A549 (cell line): ENCODE results near the gene SIK3. TPM values are rescaled to one million over a fixed set of nuclear protein-coding genes. Genes with fewer than 3 reads are reported as not detected.

Experiments
- ATAC-seq, 2 experiments: fragments of 200-7000 bp in 1 of 2; fragments of >200 bp in 1 of 2; cut with Nextera tagmentation in 1 of 2; cut with Tn5 transposase in 1 of 2; 3 replicates each; pipeline versions ENCODE4 v1.8.0 to v1.9.1; 2018 to 2020; ENCODE audit warnings: mild to moderate bottlenecking in 1 of 2, moderate library complexity in 1 of 2
- CTCF ChIA-PET: fragments of 300-600 bp; sonication (Branson Sonifier 250); formaldehyde crosslinking; extraction: SDS; loops from one replicate; lab custom pipeline; 2021; ENCODE audit warnings: antibody characterized with exemption, inconsistent platforms; lab: Yijun Ruan, JAX
- POLR2A ChIA-PET: fragments of 350-600 bp; formaldehyde crosslinking; extraction: SDS; loops from one replicate; lab custom pipeline; 2021; ENCODE audit warnings: antibody characterized with exemption, inconsistent platforms; lab: Yijun Ruan, JAX
- DNase-seq, 2 experiments: peaks; one replicate each; pipeline versions ENCODE4 v3.0.0 to v3.0.0-alpha.2; 2011 to 2016; ENCODE audit warnings: low read depth in 1 of 2, low spot score in 1 of 2
- FAIRE-seq: peaks from 2 replicates; lab custom pipeline; 2011; peaks lifted over from hg19 to GRCh38; lab: Jason Lieb, UNC
- H3K27ac ChIP-seq, 2 experiments: fragments of >200 bp; sonication (Bioruptor Twin); formaldehyde crosslinking; 3 replicates each; pipeline ENCODE4 v1.5.1; 2016 to 2017
- H3K4me1 ChIP-seq: fragments of >200 bp; sonication (Bioruptor Twin); formaldehyde crosslinking; 3 replicates; pipeline ENCODE4 v1.6.1; 2016
- H3K4me2 ChIP-seq: fragments of >200 bp; sonication (Bioruptor Twin); formaldehyde crosslinking; 3 replicates; pipeline ENCODE4 v1.6.1; 2016
- H3K4me3 ChIP-seq: fragments of >200 bp; sonication (Bioruptor Twin); formaldehyde crosslinking; 3 replicates; pipeline ENCODE4 v1.5.1; 2016
- H3K9me3 ChIP-seq: fragments of >200 bp; sonication (Bioruptor Twin); formaldehyde crosslinking; 3 replicates; pipeline ENCODE4 v1.6.1; 2016
- BHLHE40 ChIP-seq: IDR thresholded peaks from 2 replicates; pipeline ENCODE4 v1.6.1; 2012; ENCODE audit warnings: low read depth, low read length, inconsistent platforms
- CBX2 ChIP-seq: fragments of 200-600 bp; sonication (generic); IDR thresholded peaks from 2 replicates; pipeline ENCODE4 v1.6.1; 2016; ENCODE audit warnings: low read depth, mild to moderate bottlenecking, borderline replicate concordance
- CHD2 ChIP-seq: fragments of 150-350 bp; IDR thresholded peaks from 2 replicates; pipeline ENCODE4 v1.6.1; 2014; ENCODE audit warnings: low read length; ENCODE audit not compliant: partially characterized antibody
- CHD4 ChIP-seq: fragments of 200-600 bp; sonication (generic); IDR thresholded peaks from 2 replicates; pipeline ENCODE4 v1.6.1; 2016; ENCODE audit warnings: antibody characterized with exemption, mild to moderate bottlenecking, borderline replicate concordance
- CTCF ChIP-seq: fragments of >200 bp; sonication (Bioruptor Twin); formaldehyde crosslinking; IDR thresholded peaks from 3 replicates; pipeline ENCODE4 v1.5.1; 2016
- EHF ChIP-seq: fragments of 250-450 bp; sonication (Bioruptor Pico); IDR thresholded peaks from 2 replicates; pipeline ENCODE4 v1.5.0; 2020; ENCODE audit warnings: mild to moderate bottlenecking
- EHMT2 ChIP-seq: fragments of 200-600 bp; sonication (generic); IDR thresholded peaks from 2 replicates; pipeline ENCODE4 v1.6.1; 2016; ENCODE audit warnings: antibody characterized with exemption, low read depth, mild to moderate bottlenecking, moderate library complexity
- ELK1 ChIP-seq: fragments of 150-350 bp; IDR thresholded peaks from 2 replicates; pipeline ENCODE4 v1.6.1; 2014; ENCODE audit warnings: low read depth, mild to moderate bottlenecking, low read length
- ESRRA ChIP-seq: fragments of 150-350 bp; IDR thresholded peaks from 2 replicates; pipeline ENCODE4 v1.6.1; 2014; ENCODE audit warnings: mild to moderate bottlenecking, low read length, borderline replicate concordance
- HDAC2 ChIP-seq: fragments of 200-600 bp; sonication (generic); IDR thresholded peaks from 2 replicates; pipeline ENCODE4 v1.6.1; 2016
- HES2 ChIP-seq: fragments of >200 bp; sonication (Bioruptor Twin); formaldehyde crosslinking; IDR thresholded peaks from 2 replicates; pipeline ENCODE4 v1.6.1; 2016
- HMGXB4 ChIP-seq: fragments of 250-450 bp; sonication (Bioruptor Pico); IDR thresholded peaks from 2 replicates; pipeline ENCODE4 v1.5.0; 2021; ENCODE audit warnings: mild to moderate bottlenecking, moderate library complexity, borderline replicate concordance
- MAFK ChIP-seq: fragments of 450-650 bp; IDR thresholded peaks from 2 replicates; pipeline ENCODE4 v1.6.1; 2014; ENCODE audit not compliant: partially characterized antibody
- MAX ChIP-seq: IDR thresholded peaks from 2 replicates; pipeline ENCODE4 v1.6.1; 2012
- NFE2L2 ChIP-seq: fragments of 150-350 bp; conservative IDR thresholded peaks from 2 replicates; pipeline ENCODE4 v1.6.1; 2014; ENCODE audit warnings: low read length
- NPAS2 ChIP-seq: fragments of 250-450 bp; sonication (Bioruptor Pico); IDR thresholded peaks from 2 replicates; pipeline ENCODE4 v1.8.0; 2022; ENCODE audit warnings: mild to moderate bottlenecking, moderate library complexity, borderline replicate concordance
- POLR2AphosphoS2 ChIP-seq: conservative IDR thresholded peaks from 2 replicates; pipeline ENCODE4 v1.6.1; 2012; ENCODE audit warnings: low read length, improper control_type of control experiment, inconsistent platforms
- RARB ChIP-seq: fragments of 250-450 bp; sonication (Bioruptor Pico); IDR thresholded peaks from 2 replicates; pipeline ENCODE4 v1.8.0; 2021; ENCODE audit warnings: mild to moderate bottlenecking, moderate library complexity
- SREBF2 ChIP-seq: fragments of 450-650 bp; IDR thresholded peaks from 2 replicates; pipeline ENCODE4 v1.6.1; 2014; ENCODE audit warnings: mild to moderate bottlenecking, moderate library complexity
- ZNF302 ChIP-seq: fragments of 250-450 bp; sonication (Bioruptor Pico); IDR thresholded peaks from 2 replicates; pipeline ENCODE4 v1.9.0; 2021; ENCODE audit warnings: inconsistent platforms, mild to moderate bottlenecking, moderate library complexity
- WGBS: methylation state at CpG from one replicate; pipeline ENCODE4 v1.1.6; 2017; ENCODE audit errors: missing lambda C conversion rate; 5-methylcytosine and 5-hydroxymethylcytosine counted together
- polyA plus RNA-seq, 4 experiments: library from polyadenylated mRNA; depleted of rRNA in 3 of 4; stranded (reverse); fragments of >200 nt; fragmentation: RNase III in 1 of 4; extraction: RNeasy Plus Mini Kit Qiagen cat#74134 plus additional on column Dnase treatment in 1 of 4; gene quantifications; 2 replicates in 3 of 4; 3 replicates in 1 of 4; pipeline ENCODE4 v1.2.3, GENCODE V29; 2011 to 2017

SIK3 gene
- polyA plus RNA-seq, 2 of the 4 experiments (the other 2 are of a cell fraction): 8.2 to 9.0 TPM

- FAIRE-seq (no peak), DNase-seq (no peak), ATAC-seq (no peak)
- TF ChIP-seq HES2 (no peak), SREBF2 (no peak)
- CTCF ChIA-PET: interaction anchor here (1.3 to 2.6 kb wide), 2 partner anchors 9 to 33 kb away, joined by 3 to 11 read pairs; no protein-coding TSS in a partner anchor
- Histone ChIP-seq H3K27ac (no peak overlapping the region), H3K4me2 (no peak overlapping the region), H3K4me3 (no peak overlapping the region), H3K9me3 (no peaks in the 10 kb centered on the region), H3K4me1 (no peaks in the 10 kb centered on the region)
- WGBS: 57% methylated on average over 9 of the region's 9 CpGs
- POLR2A ChIA-PET: no interaction called here
Measured at GRCh38 chr11:116826751-116827431, 271.3 kb downstream of the SIK3 start.

GRCh38 chr11:116825854-116826750 lies 272.1 kb downstream of the SIK3 start:
- Histone ChIP-seq H3K4me1 (no peaks in the 10 kb centered on the region), H3K27ac (no peak overlapping the region), H3K4me2 (no peak overlapping the region), H3K9me3 (no peaks in the 10 kb centered on the region), H3K4me3 (no peak overlapping the region)
- FAIRE-seq (no peak), DNase-seq (no peak), ATAC-seq (no peak)
- no peak for TF ChIP-seq MAFK
- TF ChIP-seq RARB (CRISPR knock-in tag): no peak
- TF ChIP-seq EHF (CRISPR knock-in tag): no peak
- no peak for TF ChIP-seq ELK1
- CTCF ChIA-PET: interaction anchor here (1.3 to 2.6 kb wide), 2 partner anchors 10 to 32 kb away, joined by 3 to 11 read pairs; no protein-coding TSS in a partner anchor
- POLR2A ChIA-PET: no interaction called here
- 65% methylated on average over 13 of the region's 22 CpGs for WGBS

GRCh38 chr11:116825434-116825833 lies 272.8 kb downstream of the SIK3 start:
- H3K4me1 ChIP-seq: no peaks in the 10 kb centered on the region
- H3K27ac ChIP-seq: no peak overlapping the region
- 32% methylated on average over 5 of the region's 5 CpGs for WGBS
- POLR2A ChIA-PET: no interaction called here
- TF ChIP-seq CBX2: no peak
- no peak for TF ChIP-seq POLR2AphosphoS2
- TF ChIP-seq ELK1: no peak
- no peak for TF ChIP-seq CHD2
- TF ChIP-seq ZNF302: no peak
- TF ChIP-seq CHD4: no peak
- TF ChIP-seq ESRRA: no peak
- TF ChIP-seq EHMT2: no peak
- TF ChIP-seq HMGXB4: no peak
- no peak for TF ChIP-seq BHLHE40
- no peak for TF ChIP-seq NFE2L2
- no peak for TF ChIP-seq CTCF
- TF ChIP-seq HDAC2: no peak
- no peak for TF ChIP-seq MAFK
- TF ChIP-seq NPAS2 (CRISPR knock-in tag): no peak
- TF ChIP-seq MAX: no peak
- DNase-seq (no peak), ATAC-seq (no peak), FAIRE-seq (no peak)
- CTCF ChIA-PET: interaction anchor here (2.6 kb wide), 1 partner anchor 11 kb away, joined by 11 read pairs; no protein-coding TSS in a partner anchor
- H3K9me3 ChIP-seq: no peaks in the 10 kb centered on the region
- H3K4me2 ChIP-seq: no peak overlapping the region
- no peak overlapping the region for H3K4me3 ChIP-seq
